NOMO-1 treated with dmso at 0.1 percent for 144 hours (cell line): ENCODE data around the gene OR51G2.

Experiments
- DNase-seq: peaks from one replicate; lab custom pipeline; 2025; ENCODE audit not compliant: unreplicated experiment; lab: John Stamatoyannopoulos, UW

The OR51G2 gene

DNA sequence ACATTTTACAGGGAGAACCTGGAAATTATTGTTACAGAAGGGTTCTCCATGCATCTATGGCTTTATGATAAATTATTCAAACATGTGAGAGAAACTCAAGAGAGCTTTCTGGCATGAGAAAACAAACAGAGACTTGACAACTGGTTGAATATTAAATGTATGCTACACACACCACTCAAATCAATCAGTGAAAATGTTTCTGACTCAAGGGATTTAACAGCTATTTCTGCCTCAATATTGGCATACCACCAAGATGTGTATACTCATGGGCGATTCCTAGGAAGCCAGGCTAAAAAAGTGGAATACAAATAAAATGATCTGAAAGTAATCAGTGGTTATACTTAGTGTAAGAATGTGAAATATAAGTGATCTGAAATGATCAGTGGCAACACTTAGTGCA, 53.3 kb downstream of the OR51G2 start:
- no peak for DNase-seq

GRCh38 chr11:4863876-4864275, 55.3 kb downstream of the OR51G2 start:
- DNase-seq, result no peak
